ENCODE data around the gene KRT222. TPM values are rescaled to one million over a fixed set of nuclear protein-coding genes. Genes with fewer than 3 reads are reported as not detected.

The KRT222 gene
- total and polyA plus RNA-seq, 2 of the 13 experiments (the other 11 are each of a cell fraction or from before 2014, with no cell fraction given): not detected

GRCh38 chr17:40647624-40648383 is 17.2 kb downstream of the KRT222 start, which contains the start of gene SMARCE1 (continued):
- no peak; the same call in 1 of the 2 replicates for TF ChIP-seq SIN3A (IDR thresholded peaks at IDR 0.05; ENCODE audit: borderline replicate concordance, low read depth, low read length)
- no peak for TF ChIP-seq ZNF510 (CRISPR knock-in tag; IDR thresholded peaks at IDR 0.05; ENCODE audit: low read depth)
- no peak for TF ChIP-seq ZNF230 (CRISPR knock-in tag; IDR thresholded peaks at IDR 0.05)
- TF ChIP-seq SYNCRIP (IDR thresholded peaks at IDR 0.05; ENCODE audit: insufficient read depth, low read depth, low read length): no peak
- TF ChIP-seq CEBPG (CRISPR knock-in tag; IDR thresholded peaks at IDR 0.05): no peak
- no peak; the same call in 1 of the 2 replicates for TF ChIP-seq DNMT1 (CRISPR knock-in tag; IDR thresholded peaks at IDR 0.05)
- peak; percentile 94 for TF ChIP-seq HNRNPLL (IDR thresholded peaks at IDR 0.05; ENCODE audit: low read depth, low read length, poor library complexity, severe bottlenecking)
- TF ChIP-seq ZNF136 (CRISPR knock-in tag; IDR thresholded peaks at IDR 0.05; ENCODE audit: low read depth): peak; percentile 55
- no peak for TF ChIP-seq ZNF460 (CRISPR knock-in tag; IDR thresholded peaks at IDR 0.05; ENCODE audit: borderline replicate concordance)
- TF ChIP-seq PTBP1 (IDR thresholded peaks at IDR 0.05; ENCODE audit: low read depth, low read length, poor library complexity, severe bottlenecking): peak; percentile 60
- TF ChIP-seq ZNF577 (CRISPR knock-in tag; IDR thresholded peaks at IDR 0.05; ENCODE audit: borderline replicate concordance, low read depth): no peak
- 0 out of 2 replicates have a peak, but pooled peaks have one; percentile 28 for TF ChIP-seq ZNF674 (CRISPR knock-in tag; IDR thresholded peaks at IDR 0.05; ENCODE audit: low read depth)
- TF ChIP-seq ZBTB34 (CRISPR knock-in tag; IDR thresholded peaks at IDR 0.05): no peak
- TF ChIP-seq ZBTB37 (CRISPR knock-in tag; IDR thresholded peaks at IDR 0.05): no peak; the same call in 1 of the 2 replicates
- peak; percentile 73; the same call in 1 of the 2 replicates for TF ChIP-seq ZBTB7A (CRISPR knock-in tag; IDR thresholded peaks at IDR 0.05)
- TF ChIP-seq ARID2 (CRISPR knock-in tag; IDR thresholded peaks at IDR 0.05; ENCODE audit: borderline replicate concordance): peak; percentile 20; the same call in 1 of the 2 replicates
- no peak for TF ChIP-seq NFRKB (IDR thresholded peaks at IDR 0.05)
- TF ChIP-seq ZNF598 (CRISPR knock-in tag; IDR thresholded peaks at IDR 0.05; ENCODE audit: borderline replicate concordance): peak; percentile 57; the same call in 1 of the 2 replicates
- no peak for TF ChIP-seq ZXDC (CRISPR knock-in tag; IDR thresholded peaks at IDR 0.05)
- peak; percentile 80; the same call in 1 of the 2 replicates for TF ChIP-seq KLF13 (CRISPR knock-in tag; IDR thresholded peaks at IDR 0.05)
- no peak for TF ChIP-seq ZNF782 (CRISPR knock-in tag; IDR thresholded peaks at IDR 0.05; ENCODE audit: borderline replicate concordance)
- no peak for TF ChIP-seq HOXA7 (CRISPR knock-in tag; IDR thresholded peaks at IDR 0.05)
- TF ChIP-seq GPBP1L1 (CRISPR knock-in tag; IDR thresholded peaks at IDR 0.05): no peak

Data from HepG2 (cell line).